ENCODE data around the gene ELOVL1. TPM values are rescaled to one million over a fixed set of nuclear protein-coding genes. Genes with fewer than 3 reads are reported as not detected.
A peak's percentile ranks its signal among the peaks of the same experiment; 100 is the strongest.

Gene ELOVL1
- total and polyA plus RNA-seq, 2 of the 13 experiments (the other 11 are each of a cell fraction or from before 2014, with no cell fraction given): 55.2 to 77.4 TPM

GRCh38 chr1:43366601-43367025 lies 1.2 kb downstream of the ELOVL1 start (continued):
- TF ChIP-seq AGO1 (IDR thresholded peaks at IDR 0.05; ENCODE audit: low read depth, low read length, poor library complexity, severe bottlenecking) (no peak), ZFYVE20 (CRISPR knock-in tag; IDR thresholded peaks at IDR 0.05; ENCODE audit: borderline replicate concordance, low read depth) (0 out of 2 replicates have a peak, but pooled peaks have one; percentile 54), HINFP (CRISPR knock-in tag; IDR thresholded peaks at IDR 0.05; ENCODE audit: low read depth) (no peak), ZNF280B (CRISPR knock-in tag; IDR thresholded peaks at IDR 0.05; ENCODE audit: borderline replicate concordance) (no peak), SUZ12 (IDR thresholded peaks at IDR 0.05; ENCODE audit: low read depth, low read length) (no peak), ZNF441 (CRISPR knock-in tag; IDR thresholded peaks at IDR 0.05; ENCODE audit: borderline replicate concordance) (no peak), KLF15 (CRISPR knock-in tag; IDR thresholded peaks at IDR 0.05; ENCODE audit: borderline replicate concordance) (0 out of 2 replicates have a peak, but pooled peaks have one; percentile 12), ISL2 (CRISPR knock-in tag; IDR thresholded peaks at IDR 0.05) (no peak), SIN3B (IDR thresholded peaks at IDR 0.05; ENCODE audit: low read length) (no peak), GMEB1 (CRISPR knock-in tag; IDR thresholded peaks at IDR 0.05; ENCODE audit: borderline replicate concordance) (no peak), DDIT3 (CRISPR knock-in tag; IDR thresholded peaks at IDR 0.05) (no peak), MLLT10 (CRISPR knock-in tag; IDR thresholded peaks at IDR 0.05) (no peak), BHLHE40 (IDR thresholded peaks at IDR 0.05; ENCODE audit: low read length) (no peak), ZNF761 (CRISPR knock-in tag; conservative IDR thresholded peaks at IDR 0.05) (no peak), ZNF484 (CRISPR knock-in tag; IDR thresholded peaks at IDR 0.05; ENCODE audit: borderline replicate concordance, low read depth) (no peak), NFRKB (IDR thresholded peaks at IDR 0.05) (no peak), ZNF282 (IDR thresholded peaks at IDR 0.05; ENCODE audit: partially characterized antibody) (no peak), ZBED4 (CRISPR knock-in tag; IDR thresholded peaks at IDR 0.05; ENCODE audit: borderline replicate concordance) (no peak)
